C4-2B (cell line): ENCODE results near the gene ATP1A3.

Experiments
- ZFX ChIP-seq: fragments of 450-650 bp; IDR thresholded peaks from 2 replicates; pipeline ENCODE4 v1.6.1; 2017
- TF ChIP-seq, protein P1 (sequence below): fragments of 450-650 bp; conservative IDR thresholded peaks from 2 replicates; pipeline ENCODE4 v1.5.1; 2017; ENCODE audit warnings: mild to moderate bottlenecking

GRCh38 chr19:42033413-42033812 is 39.4 kb upstream of the ATP1A3 start:
- TF ChIP-seq, protein P1, sequence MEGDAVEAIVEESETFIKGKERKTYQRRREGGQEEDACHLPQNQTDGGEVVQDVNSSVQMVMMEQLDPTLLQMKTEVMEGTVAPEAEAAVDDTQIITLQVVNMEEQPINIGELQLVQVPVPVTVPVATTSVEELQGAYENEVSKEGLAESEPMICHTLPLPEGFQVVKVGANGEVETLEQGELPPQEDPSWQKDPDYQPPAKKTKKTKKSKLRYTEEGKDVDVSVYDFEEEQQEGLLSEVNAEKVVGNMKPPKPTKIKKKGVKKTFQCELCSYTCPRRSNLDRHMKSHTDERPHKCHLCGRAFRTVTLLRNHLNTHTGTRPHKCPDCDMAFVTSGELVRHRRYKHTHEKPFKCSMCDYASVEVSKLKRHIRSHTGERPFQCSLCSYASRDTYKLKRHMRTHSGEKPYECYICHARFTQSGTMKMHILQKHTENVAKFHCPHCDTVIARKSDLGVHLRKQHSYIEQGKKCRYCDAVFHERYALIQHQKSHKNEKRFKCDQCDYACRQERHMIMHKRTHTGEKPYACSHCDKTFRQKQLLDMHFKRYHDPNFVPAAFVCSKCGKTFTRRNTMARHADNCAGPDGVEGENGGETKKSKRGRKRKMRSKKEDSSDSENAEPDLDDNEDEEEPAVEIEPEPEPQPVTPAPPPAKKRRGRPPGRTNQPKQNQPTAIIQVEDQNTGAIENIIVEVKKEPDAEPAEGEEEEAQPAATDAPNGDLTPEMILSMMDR, result no peak
- no peak for TF ChIP-seq ZFX
